GM19043 (cell line): ENCODE results near the gene LRRTM4.

Experiments
- ATAC-seq: cut with Tn5 transposase; IDR thresholded peaks from one replicate; pipeline ENCODE4 v1.9.1; 2021; ENCODE audit warnings: low read depth; ENCODE audit not compliant: unreplicated experiment

LRRTM4 gene

DNA sequence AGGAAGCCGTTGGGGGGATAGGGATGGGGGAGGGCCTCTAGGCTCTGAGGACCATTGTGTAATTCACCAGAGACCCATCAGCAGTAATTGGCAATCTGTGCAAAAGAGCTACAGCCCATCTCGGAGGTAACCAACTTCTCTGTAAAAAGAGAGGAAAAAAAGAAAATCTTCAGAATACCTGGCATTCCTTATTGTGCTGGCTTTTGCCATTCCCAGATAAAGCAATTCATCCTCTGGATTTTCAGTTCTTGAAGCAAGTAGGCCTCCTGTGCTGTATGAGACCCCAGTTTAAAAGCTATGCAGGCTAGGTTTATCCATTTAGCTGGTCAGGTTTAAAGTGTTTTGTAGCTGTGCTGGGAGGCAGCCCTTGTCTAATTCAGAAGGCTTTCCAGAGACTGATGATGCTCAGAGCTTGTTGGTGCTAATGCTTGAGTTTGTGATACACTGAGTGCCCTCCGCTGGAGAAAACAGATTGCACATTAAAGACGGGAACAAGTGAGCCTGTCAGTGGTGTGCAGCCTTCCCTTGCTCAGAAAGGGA, at the start of gene LRRTM4:
Gene LRRTM4, minus strand, starts transcription at position 446 of the 540 bp plus-strand sequence.
- ATAC-seq: no peak

DNA sequence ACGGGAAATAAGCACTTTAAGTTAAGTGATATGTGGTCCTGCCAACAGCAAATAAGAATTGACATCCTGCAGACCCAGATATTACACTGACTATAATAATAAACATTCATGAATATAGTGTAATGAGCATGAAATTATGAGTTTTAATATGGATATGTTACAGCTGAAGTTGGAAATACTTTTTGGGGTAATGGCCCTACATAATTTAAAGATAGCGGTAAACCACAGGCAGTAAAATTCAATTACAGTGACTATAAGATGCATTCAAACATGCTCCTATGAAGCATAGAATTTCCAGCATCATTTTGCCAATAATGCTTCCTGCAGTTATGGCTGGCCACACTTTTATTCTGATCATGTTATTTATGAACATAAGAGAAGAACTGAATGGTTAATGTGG, 49.4 kb upstream of the LRRTM4 start:
- no peak for ATAC-seq

DNA sequence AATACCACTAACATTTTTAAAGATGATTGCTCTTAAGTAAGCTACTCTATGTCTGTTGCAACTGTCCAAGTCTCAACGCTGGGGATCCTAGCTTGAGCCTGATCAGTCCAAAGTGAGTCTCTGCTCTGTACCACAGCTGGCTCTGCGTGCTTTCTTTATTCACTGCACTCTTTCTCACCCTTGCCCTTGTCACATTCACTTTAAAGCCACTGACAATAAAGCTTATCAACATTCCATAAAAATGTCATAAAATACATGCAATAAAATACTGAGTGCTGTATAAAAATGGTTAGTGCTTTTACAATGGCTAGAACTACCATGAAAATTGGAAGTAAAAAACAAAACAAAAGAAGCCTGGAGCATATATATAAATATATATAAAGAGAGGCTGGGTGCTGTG, 45.5 kb upstream of the LRRTM4 start:
- ATAC-seq: no peak

DNA sequence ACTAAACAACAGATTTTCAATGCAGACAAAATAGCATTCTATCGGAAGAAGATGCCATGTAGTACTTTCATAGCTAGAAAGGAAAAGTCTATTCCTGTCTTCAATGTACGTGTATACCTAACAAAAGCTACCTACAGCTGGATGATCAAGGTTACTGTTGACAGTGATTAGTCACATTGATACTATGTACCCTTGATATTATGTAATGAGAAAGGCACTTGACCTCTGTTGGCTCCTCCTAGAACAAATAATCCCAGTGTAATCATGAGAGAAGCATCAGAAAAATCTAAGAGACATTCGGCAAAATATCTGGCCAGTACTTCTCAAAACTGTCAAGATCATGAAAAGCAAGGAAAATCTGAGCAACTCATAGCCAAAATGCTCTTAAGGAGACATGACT, 44.4 kb upstream of the LRRTM4 start:
- ATAC-seq: no peak

DNA sequence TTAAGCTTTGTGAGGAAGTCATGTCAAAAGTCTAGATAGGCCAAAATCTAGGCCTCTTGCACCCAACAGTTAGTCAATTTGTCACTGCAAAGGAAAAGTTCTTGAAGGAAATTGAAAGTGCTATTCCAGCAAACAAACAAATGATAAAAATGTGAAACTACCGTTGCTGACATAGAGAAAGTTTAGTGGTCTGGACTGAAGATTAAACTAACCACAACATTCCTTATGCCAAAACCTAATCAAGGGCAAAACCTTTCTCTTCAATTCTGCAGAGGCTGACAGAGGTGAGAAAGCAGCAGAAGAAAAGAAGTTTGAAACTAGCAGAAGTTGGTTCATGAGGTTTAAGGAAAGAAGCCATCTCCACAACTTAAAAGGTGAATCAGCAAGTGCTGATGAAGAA, 44.0 kb upstream of the LRRTM4 start:
- no peak for ATAC-seq

DNA sequence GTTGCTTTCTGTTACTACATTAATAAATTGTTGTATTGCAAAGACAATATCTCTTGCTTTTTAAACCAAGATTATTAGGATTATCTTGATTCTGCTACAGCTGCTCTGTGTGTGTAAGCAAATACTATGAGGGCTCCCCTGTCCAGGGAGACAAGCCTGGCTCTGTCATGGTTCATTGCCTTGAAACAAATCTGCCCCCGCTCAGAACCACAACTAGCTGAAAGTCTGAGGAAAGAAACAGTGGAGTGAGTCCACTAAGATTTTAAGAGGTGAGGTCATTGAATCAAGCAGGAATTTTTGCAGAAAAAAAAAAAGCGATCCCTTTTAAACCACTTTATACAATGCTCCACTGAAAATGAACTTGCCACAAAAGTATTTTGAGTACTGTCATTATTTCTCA, 30.8 kb upstream of the LRRTM4 start:
- no peak for ATAC-seq

DNA sequence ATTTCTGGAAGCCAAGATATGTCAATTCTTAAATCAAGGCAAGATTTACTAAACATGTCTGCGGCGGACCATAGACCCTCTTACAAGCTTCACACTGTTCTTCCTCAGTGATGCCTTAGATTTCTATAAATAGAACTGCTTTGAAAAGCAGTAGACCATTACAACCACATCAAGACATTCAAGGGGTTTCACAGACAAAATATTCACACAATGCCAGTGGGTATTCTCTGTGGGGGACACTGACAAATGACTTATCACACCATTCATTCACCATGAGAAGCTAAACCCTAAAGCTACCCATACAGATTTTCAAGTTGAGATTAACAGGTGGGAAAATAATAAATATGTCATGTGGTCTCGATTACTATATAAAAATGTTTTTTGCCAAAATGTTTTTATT, 15.9 kb upstream of the LRRTM4 start:
- ATAC-seq: no peak

DNA sequence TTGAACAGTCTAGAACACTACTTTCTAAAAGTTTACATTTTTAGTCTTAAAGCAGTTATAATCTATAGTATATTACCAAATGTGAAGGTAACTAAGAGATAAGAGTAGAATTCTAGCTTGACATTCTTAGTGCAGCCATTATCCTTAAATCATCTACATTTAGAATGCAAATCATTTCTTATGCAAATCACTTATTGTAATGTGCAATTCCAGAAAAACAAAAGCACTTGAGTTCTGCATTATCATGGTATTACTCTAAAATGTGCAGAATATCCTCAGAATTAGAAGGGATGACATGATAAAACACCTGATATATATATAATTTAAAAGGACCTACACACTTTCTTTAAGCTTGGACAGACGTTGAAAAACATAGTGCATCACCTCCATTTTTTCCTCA, 712 bp upstream of the LRRTM4 start:
- ATAC-seq: no peak

DNA sequence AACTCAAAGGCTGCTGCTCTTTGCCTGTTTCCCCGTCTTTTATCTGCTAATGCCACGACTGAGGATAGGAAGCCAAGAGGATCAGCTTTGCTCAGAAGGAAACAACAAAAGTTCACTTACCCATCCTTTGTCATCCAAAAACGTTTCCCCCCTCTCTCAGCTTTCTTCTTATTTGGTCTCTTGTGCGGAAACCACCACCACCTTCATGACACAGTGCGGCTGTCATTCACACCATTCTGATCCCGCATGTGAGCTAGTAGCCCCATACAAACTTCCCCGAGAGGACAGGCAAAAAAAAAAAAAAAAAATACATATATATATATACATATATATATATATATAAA, 656 bp downstream of the LRRTM4 start:
- no peak for ATAC-seq

DNA sequence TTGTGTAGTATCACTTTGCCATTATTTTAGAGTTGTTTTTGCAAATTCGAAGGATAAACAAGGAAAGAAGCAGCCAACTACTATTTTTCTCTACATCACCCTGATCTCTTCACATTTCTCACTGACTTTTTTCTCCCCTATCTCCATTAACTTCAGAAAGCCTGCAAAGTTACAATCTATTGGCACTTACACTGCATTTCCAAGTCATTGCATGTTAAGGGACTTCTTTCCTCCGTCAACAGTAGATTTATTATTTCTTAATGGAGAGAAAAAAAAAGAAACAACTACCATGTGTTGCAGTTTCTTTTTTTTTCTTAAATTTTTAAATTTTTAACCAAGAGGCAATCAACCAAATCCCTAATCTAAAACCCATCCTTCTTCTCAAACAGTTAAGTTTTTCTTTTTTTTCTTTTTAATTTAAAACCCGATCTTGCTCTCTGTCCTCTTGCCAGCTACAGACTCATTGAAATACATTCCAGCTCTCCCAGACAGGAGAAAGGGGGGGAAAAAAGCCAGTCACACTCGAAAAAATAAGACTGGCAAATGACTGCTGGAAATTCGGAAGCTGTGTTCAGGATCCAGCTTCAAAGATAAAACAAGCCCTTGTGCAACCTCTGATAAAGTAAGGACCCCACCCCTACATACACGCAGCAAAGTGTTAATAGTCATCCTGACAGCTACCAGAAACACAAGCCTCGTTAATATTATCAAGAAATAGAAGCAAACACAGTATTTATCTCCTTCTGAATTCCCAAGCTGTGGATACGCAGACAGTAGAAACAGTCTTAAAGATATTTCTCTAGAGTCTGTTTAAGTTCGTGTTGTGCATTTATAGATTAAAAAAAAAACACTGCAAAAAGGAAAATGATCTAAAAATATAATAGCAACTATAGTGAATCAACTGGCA, 1.3 kb downstream of the LRRTM4 start:
- ATAC-seq: no peak

DNA sequence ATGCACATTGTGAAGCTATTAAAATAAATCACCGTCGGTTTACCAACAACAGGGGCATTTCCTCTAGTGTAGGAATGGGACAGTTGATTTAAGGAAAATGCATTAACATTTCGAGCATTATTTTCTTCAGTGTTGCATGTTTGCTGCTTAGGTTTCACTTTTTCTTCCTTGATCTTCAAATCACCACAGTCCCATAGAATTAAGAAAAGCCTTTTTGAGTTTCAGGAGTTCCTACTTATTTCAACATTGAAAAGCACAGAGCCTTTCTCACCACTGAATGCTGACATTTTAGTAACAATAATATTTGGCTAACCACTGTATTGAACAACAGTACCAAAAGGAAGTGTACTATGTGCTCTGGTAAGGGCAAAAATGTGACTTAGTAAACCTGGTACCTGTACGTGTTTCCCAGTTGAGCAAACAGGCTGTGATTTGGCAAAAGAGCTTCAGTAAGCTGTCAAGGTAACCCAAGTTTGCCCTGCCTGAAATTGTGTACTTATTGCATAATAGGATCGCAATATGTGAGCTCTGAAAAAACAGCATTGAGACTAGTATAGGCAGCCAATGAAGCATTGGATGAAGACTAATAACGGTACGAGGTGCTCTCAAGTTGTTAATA, 2.2 kb downstream of the LRRTM4 start:
- ATAC-seq: no peak

DNA sequence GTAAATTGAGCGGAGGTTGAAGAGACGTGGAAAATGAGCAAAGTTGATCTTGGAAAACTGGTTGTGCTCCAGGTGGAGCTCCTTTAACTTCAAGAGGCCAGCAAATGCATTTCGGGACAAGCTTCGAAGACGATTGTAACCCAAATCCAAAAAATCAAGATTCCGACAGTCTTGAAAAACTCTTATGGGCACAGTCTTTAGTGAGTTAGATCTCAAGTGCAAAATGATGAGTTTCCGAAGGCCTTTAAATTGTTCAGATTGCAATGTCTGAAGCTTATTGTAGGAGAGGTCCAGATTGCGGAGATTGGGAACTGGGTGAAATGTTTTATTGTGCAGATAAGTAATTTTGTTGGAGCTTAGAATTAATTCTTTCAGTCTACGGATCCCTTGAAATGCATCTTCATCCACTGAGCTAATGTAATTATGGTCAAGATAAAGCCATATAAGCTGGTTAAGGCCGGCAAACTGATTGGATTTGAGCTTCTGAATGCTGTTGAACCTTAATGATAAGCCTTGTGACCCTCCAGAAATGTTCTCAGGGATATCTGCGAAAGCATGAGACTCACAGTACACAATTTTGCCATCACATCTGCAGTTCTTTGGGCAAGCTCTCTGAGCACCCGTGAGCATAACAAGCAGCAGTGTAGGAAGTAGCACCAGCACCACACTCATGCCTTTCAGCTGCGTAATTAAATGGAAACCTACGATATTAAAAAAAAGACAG, 2.9 kb downstream of the LRRTM4 start:
- ATAC-seq: no peak

DNA sequence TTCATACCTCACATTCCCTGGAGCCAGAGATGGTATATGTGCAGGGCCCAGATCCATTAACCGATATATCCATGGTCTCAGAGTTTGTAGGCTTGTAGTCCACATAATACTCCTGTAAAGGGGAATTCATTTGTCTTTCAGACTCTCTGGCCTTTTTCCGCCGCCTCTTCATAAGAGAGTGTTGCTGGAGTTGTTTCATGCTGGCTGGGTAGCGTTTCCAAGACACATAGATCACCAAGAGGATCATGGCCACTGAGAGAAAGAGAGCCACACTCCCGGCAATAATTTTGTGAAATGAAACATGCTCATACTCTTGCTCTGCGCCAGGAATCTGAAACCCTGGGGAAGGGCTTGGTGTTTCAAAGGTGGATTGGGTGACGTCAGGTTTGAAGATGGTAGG, 3.9 kb downstream of the LRRTM4 start:
- ATAC-seq: no peak

DNA sequence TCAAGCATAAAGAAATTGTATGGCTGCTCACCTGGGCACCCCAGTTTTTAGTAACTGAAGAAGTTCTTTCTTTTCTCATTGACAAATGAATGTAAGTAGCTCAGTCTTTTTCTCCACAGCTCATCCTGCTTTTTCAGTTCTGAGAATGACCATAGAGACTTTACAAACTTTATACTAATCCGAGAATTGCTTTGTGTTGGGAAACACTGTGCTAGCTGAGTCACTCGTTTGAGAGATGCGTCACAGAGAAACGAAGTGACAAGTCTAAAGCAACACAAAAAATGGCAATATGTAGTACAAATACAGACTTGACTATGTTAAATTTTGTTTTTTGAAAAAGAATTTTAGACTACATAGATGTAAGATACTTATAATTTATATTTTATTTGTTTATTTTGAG, 9.0 kb downstream of the LRRTM4 start:
- ATAC-seq: no peak

DNA sequence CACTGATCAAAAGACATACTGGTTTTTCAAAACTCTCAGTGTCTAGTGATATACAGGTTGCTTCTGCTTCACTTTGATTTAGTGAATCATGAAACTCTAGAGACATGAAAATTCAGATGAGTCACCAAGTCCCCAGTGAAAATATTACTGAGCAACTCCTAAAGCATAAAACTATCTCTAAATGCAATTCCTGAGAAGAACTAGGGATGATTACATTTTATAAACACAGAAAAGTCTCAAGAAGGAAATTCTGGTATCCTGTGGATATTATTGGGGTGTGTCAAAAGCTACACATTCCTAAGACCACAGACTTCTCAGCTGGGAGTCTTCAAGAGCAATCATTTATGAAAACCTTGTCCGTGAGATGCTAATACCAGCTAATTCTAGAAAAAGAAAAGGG, 9.7 kb downstream of the LRRTM4 start:
- ATAC-seq: no peak

DNA sequence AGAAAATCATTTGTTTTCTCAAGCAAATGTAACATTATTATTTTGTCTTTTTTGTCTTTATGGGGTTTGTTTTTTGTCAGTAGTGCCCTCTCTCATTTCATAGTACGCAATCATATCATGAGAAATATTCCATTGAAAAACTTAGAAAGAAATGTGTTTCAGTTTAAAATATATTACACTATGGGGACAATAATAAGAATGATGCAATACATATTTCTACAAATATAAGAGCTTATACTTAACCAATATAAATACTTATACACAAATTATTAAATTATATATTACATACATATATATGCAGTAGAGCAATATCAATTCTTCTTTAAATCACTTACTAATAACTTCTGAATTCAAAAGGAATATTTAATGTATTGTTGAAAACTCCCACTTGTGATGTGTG, 13.7 kb downstream of the LRRTM4 start:
- ATAC-seq: no peak

DNA sequence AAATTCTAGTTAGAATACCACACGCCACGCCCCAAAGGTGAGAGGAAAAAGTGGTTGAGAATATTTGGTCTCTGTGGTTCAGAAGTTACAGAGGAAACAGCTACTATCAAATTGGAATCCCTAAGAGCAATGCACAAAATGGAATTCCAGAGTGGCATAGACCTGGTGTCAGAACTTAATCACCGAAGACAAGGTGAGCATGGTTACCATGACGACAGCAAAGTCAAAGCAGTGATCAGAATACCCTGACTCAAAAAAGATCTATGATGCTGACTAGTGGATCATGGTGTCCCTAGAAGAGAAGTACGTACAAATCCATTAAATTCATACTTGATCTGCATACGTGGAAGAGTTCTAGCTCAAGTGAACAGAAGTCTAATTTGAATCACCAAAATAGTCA, 14.5 kb downstream of the LRRTM4 start:
- no peak for ATAC-seq

DNA sequence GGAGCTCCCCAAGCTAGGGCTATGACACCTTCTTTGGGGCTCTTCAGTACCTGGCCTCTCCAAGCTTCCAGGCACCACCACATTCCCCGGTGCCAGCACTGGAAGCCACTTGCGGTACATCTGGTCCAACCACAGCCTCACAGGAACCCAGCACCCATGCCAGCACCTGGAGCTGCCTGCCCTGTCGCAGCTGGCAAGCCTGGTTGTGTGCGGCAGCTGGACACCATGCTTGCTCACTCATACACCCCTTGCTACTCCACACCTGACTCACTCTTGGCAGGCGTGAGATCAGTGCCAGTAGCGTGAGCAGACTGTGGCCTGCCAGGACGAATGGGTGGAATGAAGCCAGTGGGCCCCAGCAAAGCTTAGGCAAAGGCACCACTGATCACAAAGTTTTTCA, 34.0 kb downstream of the LRRTM4 start:
- no peak for ATAC-seq

DNA sequence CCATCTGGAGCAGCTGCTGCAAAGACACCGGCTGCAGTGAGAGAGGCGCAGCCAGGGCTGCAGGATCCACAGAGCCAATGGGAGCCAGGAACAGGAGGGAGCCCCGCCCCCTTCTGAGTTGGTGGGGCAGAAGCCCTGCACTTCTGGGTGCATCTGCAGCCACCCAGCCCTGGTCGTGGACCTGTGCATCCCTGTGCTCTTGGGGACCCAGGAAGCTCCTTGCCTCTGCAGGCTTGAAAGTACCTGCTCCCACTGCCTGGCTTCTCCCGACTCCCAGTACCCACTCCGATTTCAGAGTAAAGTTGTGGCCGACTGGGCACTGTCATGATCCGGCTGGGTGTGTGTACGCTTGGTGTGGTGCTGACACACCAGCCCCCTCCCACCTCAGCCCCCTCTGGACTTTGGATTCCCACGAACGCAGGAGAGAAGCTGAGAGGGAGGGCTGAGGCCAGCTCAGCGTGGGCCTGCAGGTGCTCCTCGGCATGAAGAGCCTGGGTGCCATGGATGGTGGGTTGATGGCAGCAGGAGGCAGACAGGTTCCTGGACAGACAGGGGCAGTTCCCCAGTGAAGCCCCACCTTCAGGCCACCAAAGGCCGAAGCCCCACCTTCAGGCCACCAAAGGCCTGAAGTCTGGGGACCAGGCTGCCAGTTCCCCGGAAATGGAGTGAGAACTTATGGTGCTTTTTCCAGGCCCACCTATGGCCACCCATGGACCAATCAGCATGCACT, 34.9 kb downstream of the LRRTM4 start:
- ATAC-seq: no peak

DNA sequence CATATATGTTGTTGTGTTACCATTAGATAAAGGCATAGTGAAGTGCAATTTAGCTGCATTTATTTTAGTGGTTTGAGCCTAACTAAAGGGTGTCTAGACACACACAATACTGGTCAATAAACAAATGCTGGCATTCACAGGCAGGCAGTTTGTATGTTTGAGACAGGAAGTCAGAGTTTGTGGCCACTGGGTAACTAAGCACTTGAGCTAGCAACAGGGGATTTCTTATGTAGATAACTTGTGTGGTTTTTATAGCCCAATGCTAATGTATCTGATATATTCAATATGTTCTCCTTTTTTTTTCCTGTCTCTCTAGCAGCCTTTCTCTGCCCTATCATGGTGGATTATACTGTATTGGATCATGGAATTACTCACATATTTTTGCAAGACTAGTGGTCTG, 38.1 kb downstream of the LRRTM4 start:
- ATAC-seq: no peak

DNA sequence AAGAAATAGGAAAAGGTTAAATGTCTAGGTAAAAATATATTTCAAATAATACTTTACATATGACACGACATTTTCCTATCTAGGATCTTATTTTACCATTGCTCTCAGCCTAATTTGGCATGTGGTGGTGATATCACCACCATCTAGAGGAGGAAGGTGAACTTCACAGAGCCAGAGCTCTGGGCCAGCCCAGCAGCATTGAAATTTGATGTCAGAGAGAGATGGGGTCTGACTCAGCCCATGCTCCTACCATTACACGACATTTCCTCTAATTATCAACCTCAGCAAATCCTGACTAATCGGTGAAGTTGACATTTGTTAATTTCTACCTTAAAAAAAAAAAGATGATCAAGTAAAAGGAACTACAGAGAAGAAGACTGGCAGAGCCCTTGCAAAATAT, 42.3 kb downstream of the LRRTM4 start:
- no peak for ATAC-seq
